T-helper 1 cell treated with Interleukin-12 subunit alpha and Interleukin-12 subunit beta and Interleukin-4 antibody, amounts not matched to agents 30 μg/mL and 1 μg/mL, for 36 hours (primary cell): ENCODE measurements around the gene OR10A5.
"Not testable (repeated sequence)": the region's sequence is repeated elsewhere in the genome, so short reads cannot be mapped to it uniquely, and the experiment has no call there.

Experiments
- H3K27ac Mint-ChIP-seq: one replicate; pipeline ENCODE4 v1.8.0; 2021; ENCODE audit warnings: mild to moderate bottlenecking, mixed read lengths
- H3K27me3 Mint-ChIP-seq: one replicate; pipeline ENCODE4 v1.8.0; 2021; ENCODE audit warnings: low read depth, mixed read lengths
- H3K36me3 Mint-ChIP-seq: one replicate; pipeline ENCODE4 v1.8.0; 2021; ENCODE audit warnings: low read depth, mixed read lengths
- H3K4me1 Mint-ChIP-seq: one replicate; pipeline ENCODE4 v1.8.0; 2021; ENCODE audit warnings: low read depth, mixed read lengths
- H3K4me3 Mint-ChIP-seq: one replicate; pipeline ENCODE4 v1.8.0; 2021; ENCODE audit warnings: mild to moderate bottlenecking, moderate library complexity, mixed read lengths
- H3K9me3 Mint-ChIP-seq: one replicate; pipeline ENCODE4 v1.8.0; 2021; ENCODE audit warnings: mixed read lengths

Gene OR10A5

GRCh38 chr11:6850526-6850925, 5.0 kb downstream of the OR10A5 start:
- H3K9me3 Mint-ChIP-seq = peaks cover 27% of the 10 kb centered on the region
- no peak overlapping the region for H3K27ac Mint-ChIP-seq
- no peaks in the 10 kb centered on the region for H3K4me1 Mint-ChIP-seq
- H3K4me3 Mint-ChIP-seq = no peak overlapping the region
- H3K36me3 Mint-ChIP-seq = no peaks in the 10 kb centered on the region
- H3K27me3 Mint-ChIP-seq = no peaks in the 10 kb centered on the region

- H3K4me1 Mint-ChIP-seq, H3K27me3 Mint-ChIP-seq, H3K27ac Mint-ChIP-seq, H3K36me3 Mint-ChIP-seq, H3K4me3 Mint-ChIP-seq: not testable (repeated sequence)
- H3K9me3 Mint-ChIP-seq = peaks cover 28% of the 10 kb centered on the region
These were observed 9.3 kb downstream of the OR10A5 start for GRCh38 chr11:6854801-6855200.

GRCh38 chr11:6855971-6856541, 10.6 kb downstream of the OR10A5 start:
- H3K4me3 Mint-ChIP-seq = no peak overlapping the region
- H3K4me1 Mint-ChIP-seq = peaks cover 6% of the 10 kb centered on the region
- no peaks in the 10 kb centered on the region for H3K36me3 Mint-ChIP-seq
- peaks cover 4% of the 10 kb centered on the region for H3K27me3 Mint-ChIP-seq
- no peak overlapping the region for H3K27ac Mint-ChIP-seq
- H3K9me3 Mint-ChIP-seq = peaks cover 25% of the 10 kb centered on the region

- peaks cover 6% of the 10 kb centered on the region for H3K4me1 Mint-ChIP-seq
These were observed 11.4 kb downstream of the OR10A5 start for GRCh38 chr11:6856871-6857270.

GRCh38 chr11:6862961-6863360, 17.5 kb downstream of the OR10A5 start, which contains the start of gene OR10A2:
Gene OR10A2 (plus strand): TSS chr11:6863057. CDS start chr11:6869755, 6,698 bp downstream.
- Mint-ChIP-seq H3K27me3 (peaks cover 10% of the 10 kb centered on the region), H3K9me3 (peaks cover 4% of the 10 kb centered on the region), H3K27ac (no peak within 1 kb of the TSS), H3K36me3 (no peaks in the 10 kb centered on the region), H3K4me1 (no peaks in the 10 kb centered on the region), H3K4me3 (no peak within 1 kb of the TSS)

More at GRCh38 chr11:6856871-6857270, 11.4 kb downstream of the OR10A5 start:
- Mint-ChIP-seq H3K4me3 (no peak overlapping the region), H3K27ac (no peak overlapping the region), H3K27me3 (peaks cover 4% of the 10 kb centered on the region), H3K9me3 (peaks cover 19% of the 10 kb centered on the region), H3K36me3 (no peaks in the 10 kb centered on the region)

GRCh38 chr11:6864438-6864837, 19.0 kb downstream of the OR10A5 start:
- H3K27ac Mint-ChIP-seq = no peak overlapping the region
- no peak overlapping the region for H3K4me3 Mint-ChIP-seq
- H3K4me1 Mint-ChIP-seq = no peaks in the 10 kb centered on the region
- no peaks in the 10 kb centered on the region for H3K36me3 Mint-ChIP-seq
- H3K27me3 Mint-ChIP-seq = peaks cover 6% of the 10 kb centered on the region
- peaks cover 4% of the 10 kb centered on the region for H3K9me3 Mint-ChIP-seq

- no peaks in the 10 kb centered on the region for H3K27me3 Mint-ChIP-seq
- no peaks in the 10 kb centered on the region for H3K36me3 Mint-ChIP-seq
- no peak overlapping the region for H3K27ac Mint-ChIP-seq
- no peaks in the 10 kb centered on the region for H3K4me1 Mint-ChIP-seq
- H3K4me3 Mint-ChIP-seq = no peak overlapping the region
- no peaks in the 10 kb centered on the region for H3K9me3 Mint-ChIP-seq
These were observed 25.8 kb downstream of the OR10A5 start for GRCh38 chr11:6871278-6871677.

GRCh38 chr11:6875761-6876160, 30.3 kb downstream of the OR10A5 start:
- Mint-ChIP-seq H3K4me3 (no peak overlapping the region), H3K27ac (no peak overlapping the region), H3K27me3 (no peaks in the 10 kb centered on the region), H3K9me3 (no peaks in the 10 kb centered on the region), H3K4me1 (no peaks in the 10 kb centered on the region), H3K36me3 (no peaks in the 10 kb centered on the region)

GRCh38 chr11:6876325-6876724, 30.8 kb downstream of the OR10A5 start, which contains the start of gene OR10A4:
Gene OR10A4 (plus strand): TSS chr11:6876625. CDS start chr11:6876648, 23 bp downstream.
- Mint-ChIP-seq H3K4me3 (no peak within 1 kb of the TSS), H3K27ac (no peak within 1 kb of the TSS), H3K9me3 (no peaks in the 10 kb centered on the region), H3K27me3 (no peaks in the 10 kb centered on the region), H3K36me3 (no peaks in the 10 kb centered on the region), H3K4me1 (no peaks in the 10 kb centered on the region)

GRCh38 chr11:6876914-6877313, 31.4 kb downstream of the OR10A5 start:
- Mint-ChIP-seq H3K36me3 (no peaks in the 10 kb centered on the region), H3K9me3 (no peaks in the 10 kb centered on the region), H3K4me3 (no peak overlapping the region), H3K27me3 (no peaks in the 10 kb centered on the region), H3K4me1 (no peaks in the 10 kb centered on the region), H3K27ac (no peak overlapping the region)

- Mint-ChIP-seq H3K4me3 (no peak overlapping the region), H3K4me1 (no peaks in the 10 kb centered on the region), H3K9me3 (no peaks in the 10 kb centered on the region), H3K27ac (no peak overlapping the region), H3K36me3 (no peaks in the 10 kb centered on the region), H3K27me3 (peaks cover 16% of the 10 kb centered on the region)
These were observed 37.3 kb downstream of the OR10A5 start for GRCh38 chr11:6882751-6883150.

GRCh38 chr11:6887711-6888110, 42.2 kb downstream of the OR10A5 start:
- H3K4me1 Mint-ChIP-seq, H3K36me3 Mint-ChIP-seq, H3K9me3 Mint-ChIP-seq, H3K4me3 Mint-ChIP-seq, H3K27ac Mint-ChIP-seq: not testable (repeated sequence)
- peaks cover 16% of the 10 kb centered on the region for H3K27me3 Mint-ChIP-seq

- Mint-ChIP-seq H3K27ac (no peak overlapping the region), H3K36me3 (no peaks in the 10 kb centered on the region)
These were observed 43.3 kb downstream of the OR10A5 start for GRCh38 chr11:6888830-6889229.

GRCh38 chr11:6889835-6890234, 44.4 kb downstream of the OR10A5 start:
- peaks cover 4% of the 10 kb centered on the region for H3K9me3 Mint-ChIP-seq
- H3K4me1 Mint-ChIP-seq = no peaks in the 10 kb centered on the region
- H3K27me3 Mint-ChIP-seq = peaks cover 6% of the 10 kb centered on the region
- H3K36me3 Mint-ChIP-seq = no peaks in the 10 kb centered on the region
- no peak overlapping the region for H3K4me3 Mint-ChIP-seq
- H3K27ac Mint-ChIP-seq = no peak overlapping the region

More at GRCh38 chr11:6888830-6889229, 43.3 kb downstream of the OR10A5 start:
- Mint-ChIP-seq H3K27me3 (peaks cover 9% of the 10 kb centered on the region), H3K4me3 (no peak overlapping the region), H3K9me3 (peaks cover 4% of the 10 kb centered on the region), H3K4me1 (no peaks in the 10 kb centered on the region)

- Mint-ChIP-seq H3K4me3 (no peak within 1 kb of the TSS), H3K4me1 (no peaks in the 10 kb centered on the region), H3K9me3 (peaks cover 4% of the 10 kb centered on the region), H3K27ac (no peak within 1 kb of the TSS), H3K36me3 (no peaks in the 10 kb centered on the region), H3K27me3 (no peaks in the 10 kb centered on the region)
These were observed 46.9 kb downstream of the OR10A5 start, which contains the start of gene OR2D2 for GRCh38 chr11:6892400-6892799. Gene OR2D2 (minus strand): TSS chr11:6892500. CDS start chr11:6892500, 0 bp downstream.
